Measurements from ENCODE around the gene PLEKHG7.

The PLEKHG7 gene

GRCh38 chr12:92695577-92695976 lies 7.2 kb upstream of the PLEKHG7 start:
- Histone ChIP-seq H3K36me3 (ENCODE audit: low read length) (no peaks in the 10 kb centered on the region), H3K4me2 (ENCODE audit: low read depth, low read length, poor library complexity, severe bottlenecking) (no peak overlapping the region)

GRCh38 chr12:92696216-92696615 lies 6.6 kb upstream of the PLEKHG7 start:
- TF ChIP-seq CTCF (IDR thresholded peaks at IDR 0.05; ENCODE audit: insufficient read depth, low read length, poor library complexity, severe bottlenecking) (no peak), EZH2phosphoT487 (conservative IDR thresholded peaks at IDR 0.05; ENCODE audit: low read length) (no peak)
- no peaks in the 10 kb centered on the region for H4K20me1 ChIP-seq (ENCODE audit: low read depth, low read length)
- no peaks in the 10 kb centered on the region for H3K9me2 ChIP-seq (replicated peaks; ENCODE audit: insufficient read depth, low read length)
- no peak overlapping the region for H2AFZ ChIP-seq (ENCODE audit: low read depth, low read length, severe bottlenecking)
- no peak overlapping the region for H3K4me3 ChIP-seq (ENCODE audit: insufficient read depth, low read length, poor library complexity, severe bottlenecking)
- H3K79me2 ChIP-seq (ENCODE audit: insufficient read depth, low read length), result no peaks in the 10 kb centered on the region
- no peaks in the 10 kb centered on the region for H3K9me3 ChIP-seq (ENCODE audit: insufficient read depth, low read length)
- no peaks in the 10 kb centered on the region; the same call in 1 of the 2 replicates for H3K27me3 ChIP-seq (ENCODE audit: low read length)
- no peaks in the 10 kb centered on the region for H3F3A ChIP-seq (ENCODE audit: insufficient read depth)
- no peak overlapping the region for H3K27ac ChIP-seq (ENCODE audit: low read depth, low read length)
- no peak overlapping the region for H3K9ac ChIP-seq (ENCODE audit: low read length)
- no peak overlapping the region for H3K4me2 ChIP-seq (ENCODE audit: low read depth, low read length, poor library complexity, severe bottlenecking)
- H3K36me3 ChIP-seq (ENCODE audit: low read length), result no peaks in the 10 kb centered on the region

More at GRCh38 chr12:92695577-92695976, 7.2 kb upstream of the PLEKHG7 start:
- Histone ChIP-seq H2AFZ (ENCODE audit: low read depth, low read length, severe bottlenecking) (no peak overlapping the region), H4K20me1 (ENCODE audit: low read depth, low read length) (no peaks in the 10 kb centered on the region), H3F3A (ENCODE audit: insufficient read depth) (no peaks in the 10 kb centered on the region), H3K79me2 (ENCODE audit: insufficient read depth, low read length) (no peaks in the 10 kb centered on the region), H3K27ac (ENCODE audit: low read depth, low read length) (no peak overlapping the region), H3K9me2 (replicated peaks; ENCODE audit: insufficient read depth, low read length) (no peaks in the 10 kb centered on the region), H3K4me3 (ENCODE audit: insufficient read depth, low read length, poor library complexity, severe bottlenecking) (no peak overlapping the region), H3K9ac (ENCODE audit: low read length) (no peak overlapping the region), H3K27me3 (ENCODE audit: low read length) (no peaks in the 10 kb centered on the region; the same call in 1 of the 2 replicates), H3K9me3 (ENCODE audit: insufficient read depth, low read length) (no peaks in the 10 kb centered on the region)
- TF ChIP-seq CTCF (IDR thresholded peaks at IDR 0.05; ENCODE audit: insufficient read depth, low read length, poor library complexity, severe bottlenecking) (no peak), EZH2phosphoT487 (conservative IDR thresholded peaks at IDR 0.05; ENCODE audit: low read length) (no peak)

- H3K9me3 ChIP-seq (ENCODE audit: insufficient read depth, low read length), result no peaks in the 10 kb centered on the region
- H3K4me3 ChIP-seq (ENCODE audit: insufficient read depth, low read length, poor library complexity, severe bottlenecking), result no peak overlapping the region
- no peaks in the 10 kb centered on the region for H3K36me3 ChIP-seq (ENCODE audit: low read length)
- H3K27me3 ChIP-seq (ENCODE audit: low read length), result no peaks in the 10 kb centered on the region; the same call in 1 of the 2 replicates
- H3F3A ChIP-seq (ENCODE audit: insufficient read depth), result no peaks in the 10 kb centered on the region
- no peak overlapping the region for H3K27ac ChIP-seq (ENCODE audit: low read depth, low read length)
- H3K79me2 ChIP-seq (ENCODE audit: insufficient read depth, low read length), result no peaks in the 10 kb centered on the region
- no peak overlapping the region for H3K9ac ChIP-seq (ENCODE audit: low read length)
- no peak overlapping the region for H2AFZ ChIP-seq (ENCODE audit: low read depth, low read length, severe bottlenecking)
- no peaks in the 10 kb centered on the region for H4K20me1 ChIP-seq (ENCODE audit: low read depth, low read length)
- no peak overlapping the region for H3K4me2 ChIP-seq (ENCODE audit: low read depth, low read length, poor library complexity, severe bottlenecking)
- TF ChIP-seq EZH2phosphoT487 (conservative IDR thresholded peaks at IDR 0.05; ENCODE audit: low read length) (no peak), CTCF (IDR thresholded peaks at IDR 0.05; ENCODE audit: insufficient read depth, low read length, poor library complexity, severe bottlenecking) (no peak)
- H3K9me2 ChIP-seq (replicated peaks; ENCODE audit: insufficient read depth, low read length), result no peaks in the 10 kb centered on the region
Measured at GRCh38 chr12:92698474-92698873, 4.3 kb upstream of the PLEKHG7 start.

All from SU-DHL-6 (cell line).